ENCODE results near the gene PNLIPRP1.

PNLIPRP1 gene

GRCh38 chr10:116615199-116615776, 24.5 kb downstream of the PNLIPRP1 start:
- no peaks in the 10 kb centered on the region for H3K4me1 ChIP-seq (ENCODE audit: control insufficient read depth, insufficient read depth, low read length, unreplicated experiment)
- H3K79me2 ChIP-seq (ENCODE audit: control insufficient read depth, insufficient read depth, low read length, unreplicated experiment): no peaks in the 10 kb centered on the region
- peaks cover 20% of the 10 kb centered on the region for H3K27me3 ChIP-seq (ENCODE audit: insufficient read depth, low read length)
- H2AFZ ChIP-seq (ENCODE audit: low read length, unreplicated experiment): no peak overlapping the region
- H3K36me3 ChIP-seq (ENCODE audit: insufficient read depth, low read length): no peaks in the 10 kb centered on the region
- H3K27ac ChIP-seq (ENCODE audit: low read depth, low read length): no peak overlapping the region
- no peak overlapping the region for H3K4me3 ChIP-seq (ENCODE audit: low read depth, low read length)

GRCh38 chr10:116620423-116621400, 30.0 kb downstream of the PNLIPRP1 start, which contains the start of gene PNLIPRP2:
PNLIPRP2 (plus strand) TSS chr10:116620953.
- no peaks in the 10 kb centered on the region for H3K79me2 ChIP-seq (ENCODE audit: control insufficient read depth, insufficient read depth, low read length, unreplicated experiment)
- peaks cover 16% of the 10 kb centered on the region for H3K27me3 ChIP-seq (ENCODE audit: insufficient read depth, low read length)
- no peak within 1 kb of the TSS for H3K27ac ChIP-seq (ENCODE audit: low read depth, low read length)

GRCh38 chr10:116621476-116621875, 30.7 kb downstream of the PNLIPRP1 start:
- Histone ChIP-seq H3K36me3 (ENCODE audit: insufficient read depth, low read length) (no peaks in the 10 kb centered on the region), H3K27ac (ENCODE audit: low read depth, low read length) (no peak overlapping the region), H2AFZ (ENCODE audit: low read length, unreplicated experiment) (no peak overlapping the region), H3K27me3 (ENCODE audit: insufficient read depth, low read length) (peaks cover 22% of the 10 kb centered on the region), H3K4me1 (ENCODE audit: control insufficient read depth, insufficient read depth, low read length, unreplicated experiment) (no peaks in the 10 kb centered on the region), H3K4me3 (ENCODE audit: low read depth, low read length) (no peak overlapping the region), H3K79me2 (ENCODE audit: control insufficient read depth, insufficient read depth, low read length, unreplicated experiment) (no peaks in the 10 kb centered on the region)

More at GRCh38 chr10:116620423-116621400, 30.0 kb downstream of the PNLIPRP1 start, which contains the start of gene PNLIPRP2:
- H3K4me1 ChIP-seq (ENCODE audit: control insufficient read depth, insufficient read depth, low read length, unreplicated experiment): no peaks in the 10 kb centered on the region
- H2AFZ ChIP-seq (ENCODE audit: low read length, unreplicated experiment): no peak within 1 kb of the TSS
- no peaks in the 10 kb centered on the region for H3K36me3 ChIP-seq (ENCODE audit: insufficient read depth, low read length)
- no peak within 1 kb of the TSS for H3K4me3 ChIP-seq (ENCODE audit: low read depth, low read length)

GRCh38 chr10:116621934-116622655, 31.3 kb downstream of the PNLIPRP1 start:
- H3K4me1 ChIP-seq (ENCODE audit: control insufficient read depth, insufficient read depth, low read length, unreplicated experiment): no peaks in the 10 kb centered on the region

GRCh38 chr10:116625845-116626244, 35.1 kb downstream of the PNLIPRP1 start:
- H3K4me3 ChIP-seq (ENCODE audit: low read depth, low read length): no peak overlapping the region
- H3K27ac ChIP-seq (ENCODE audit: low read depth, low read length): no peak overlapping the region
- H3K79me2 ChIP-seq (ENCODE audit: control insufficient read depth, insufficient read depth, low read length, unreplicated experiment): no peaks in the 10 kb centered on the region
- peaks cover 44% of the 10 kb centered on the region for H3K27me3 ChIP-seq (ENCODE audit: insufficient read depth, low read length)
- no peaks in the 10 kb centered on the region for H3K4me1 ChIP-seq (ENCODE audit: control insufficient read depth, insufficient read depth, low read length, unreplicated experiment)
- no peak overlapping the region for H2AFZ ChIP-seq (ENCODE audit: low read length, unreplicated experiment)
- H3K36me3 ChIP-seq (ENCODE audit: insufficient read depth, low read length): no peaks in the 10 kb centered on the region

More at GRCh38 chr10:116621934-116622655, 31.3 kb downstream of the PNLIPRP1 start:
- Histone ChIP-seq H3K27ac (ENCODE audit: low read depth, low read length) (no peak overlapping the region), H2AFZ (ENCODE audit: low read length, unreplicated experiment) (no peak overlapping the region), H3K79me2 (ENCODE audit: control insufficient read depth, insufficient read depth, low read length, unreplicated experiment) (no peaks in the 10 kb centered on the region), H3K27me3 (ENCODE audit: insufficient read depth, low read length) (peaks cover 28% of the 10 kb centered on the region), H3K36me3 (ENCODE audit: insufficient read depth, low read length) (no peaks in the 10 kb centered on the region), H3K4me3 (ENCODE audit: low read depth, low read length) (no peak overlapping the region)

GRCh38 chr10:116626815-116627214, 36.1 kb downstream of the PNLIPRP1 start:
- H3K27me3 ChIP-seq (ENCODE audit: insufficient read depth, low read length): peaks cover 47% of the 10 kb centered on the region
- no peak overlapping the region for H2AFZ ChIP-seq (ENCODE audit: low read length, unreplicated experiment)
- no peaks in the 10 kb centered on the region for H3K79me2 ChIP-seq (ENCODE audit: control insufficient read depth, insufficient read depth, low read length, unreplicated experiment)
- H3K36me3 ChIP-seq (ENCODE audit: insufficient read depth, low read length): no peaks in the 10 kb centered on the region
- no peaks in the 10 kb centered on the region for H3K4me1 ChIP-seq (ENCODE audit: control insufficient read depth, insufficient read depth, low read length, unreplicated experiment)
- H3K4me3 ChIP-seq (ENCODE audit: low read depth, low read length): no peak overlapping the region
- no peak overlapping the region for H3K27ac ChIP-seq (ENCODE audit: low read depth, low read length)

GRCh38 chr10:116627386-116627933, 36.7 kb downstream of the PNLIPRP1 start:
- peak overlapping the region; percentile 46 for H3K4me3 ChIP-seq (ENCODE audit: low read depth, low read length)
- H3K79me2 ChIP-seq (ENCODE audit: control insufficient read depth, insufficient read depth, low read length, unreplicated experiment): no peaks in the 10 kb centered on the region
- no peak overlapping the region for H3K27ac ChIP-seq (ENCODE audit: low read depth, low read length)
- H2AFZ ChIP-seq (ENCODE audit: low read length, unreplicated experiment): no peak overlapping the region
- peaks cover 47% of the 10 kb centered on the region for H3K27me3 ChIP-seq (ENCODE audit: insufficient read depth, low read length)
- no peaks in the 10 kb centered on the region for H3K36me3 ChIP-seq (ENCODE audit: insufficient read depth, low read length)
- no peaks in the 10 kb centered on the region for H3K4me1 ChIP-seq (ENCODE audit: control insufficient read depth, insufficient read depth, low read length, unreplicated experiment)

- Histone ChIP-seq H3K4me1 (ENCODE audit: control insufficient read depth, insufficient read depth, low read length, unreplicated experiment) (no peaks in the 10 kb centered on the region), H3K27me3 (ENCODE audit: insufficient read depth, low read length) (peaks cover 47% of the 10 kb centered on the region), H2AFZ (ENCODE audit: low read length, unreplicated experiment) (no peak overlapping the region), H3K4me3 (ENCODE audit: low read depth, low read length) (no peak overlapping the region), H3K27ac (ENCODE audit: low read depth, low read length) (no peak overlapping the region), H3K79me2 (ENCODE audit: control insufficient read depth, insufficient read depth, low read length, unreplicated experiment) (no peaks in the 10 kb centered on the region), H3K36me3 (ENCODE audit: insufficient read depth, low read length) (no peaks in the 10 kb centered on the region)
Measured at GRCh38 chr10:116629340-116629739, 38.6 kb downstream of the PNLIPRP1 start.

- H3K36me3 ChIP-seq (ENCODE audit: insufficient read depth, low read length): no peaks in the 10 kb centered on the region
- H3K27ac ChIP-seq (ENCODE audit: low read depth, low read length): no peak overlapping the region
- H3K4me1 ChIP-seq (ENCODE audit: control insufficient read depth, insufficient read depth, low read length, unreplicated experiment): no peaks in the 10 kb centered on the region
- no peak overlapping the region for H3K4me3 ChIP-seq (ENCODE audit: low read depth, low read length)
- H2AFZ ChIP-seq (ENCODE audit: low read length, unreplicated experiment): no peak overlapping the region
- H3K79me2 ChIP-seq (ENCODE audit: control insufficient read depth, insufficient read depth, low read length, unreplicated experiment): no peaks in the 10 kb centered on the region
- peaks cover 47% of the 10 kb centered on the region for H3K27me3 ChIP-seq (ENCODE audit: insufficient read depth, low read length)
Measured at GRCh38 chr10:116630020-116630419, 39.3 kb downstream of the PNLIPRP1 start.

GRCh38 chr10:116631871-116632295, 41.1 kb downstream of the PNLIPRP1 start:
- Histone ChIP-seq H3K79me2 (ENCODE audit: control insufficient read depth, insufficient read depth, low read length, unreplicated experiment) (no peaks in the 10 kb centered on the region), H2AFZ (ENCODE audit: low read length, unreplicated experiment) (no peak overlapping the region), H3K36me3 (ENCODE audit: insufficient read depth, low read length) (no peaks in the 10 kb centered on the region), H3K4me3 (ENCODE audit: low read depth, low read length) (no peak overlapping the region), H3K27me3 (ENCODE audit: insufficient read depth, low read length) (peaks cover 33% of the 10 kb centered on the region), H3K27ac (ENCODE audit: low read depth, low read length) (no peak overlapping the region), H3K4me1 (ENCODE audit: control insufficient read depth, insufficient read depth, low read length, unreplicated experiment) (no peaks in the 10 kb centered on the region)

Data from ACC112 (cell line).